HG02870 (cell line): Measurements from ENCODE around the gene SPDYE2.
"Not testable (repeated sequence)": the region's sequence is repeated elsewhere in the genome, so short reads cannot be mapped to it uniquely, and the experiment has no call there.

Experiments
- ATAC-seq: cut with Tn5 transposase; IDR thresholded peaks from one replicate; pipeline ENCODE4 v1.9.1; 2021; ENCODE audit warnings: mild to moderate bottlenecking, moderate library complexity; ENCODE audit not compliant: unreplicated experiment

Gene SPDYE2, protein sequence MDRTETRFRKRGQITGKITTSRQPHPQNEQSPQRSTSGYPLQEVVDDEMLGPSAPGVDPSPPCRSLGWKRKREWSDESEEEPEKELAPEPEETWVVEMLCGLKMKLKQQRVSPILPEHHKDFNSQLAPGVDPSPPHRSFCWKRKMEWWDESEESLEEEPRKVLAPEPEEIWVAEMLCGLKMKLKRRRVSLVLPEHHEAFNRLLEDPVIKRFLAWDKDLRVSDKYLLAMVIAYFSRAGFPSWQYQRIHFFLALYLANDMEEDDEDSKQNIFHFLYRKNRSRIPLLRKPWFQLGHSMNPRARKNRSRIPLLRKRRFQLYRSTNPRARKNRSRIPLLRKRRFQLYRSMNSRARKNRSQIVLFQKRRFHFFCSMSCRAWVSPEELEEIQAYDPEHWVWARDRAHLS

DNA sequence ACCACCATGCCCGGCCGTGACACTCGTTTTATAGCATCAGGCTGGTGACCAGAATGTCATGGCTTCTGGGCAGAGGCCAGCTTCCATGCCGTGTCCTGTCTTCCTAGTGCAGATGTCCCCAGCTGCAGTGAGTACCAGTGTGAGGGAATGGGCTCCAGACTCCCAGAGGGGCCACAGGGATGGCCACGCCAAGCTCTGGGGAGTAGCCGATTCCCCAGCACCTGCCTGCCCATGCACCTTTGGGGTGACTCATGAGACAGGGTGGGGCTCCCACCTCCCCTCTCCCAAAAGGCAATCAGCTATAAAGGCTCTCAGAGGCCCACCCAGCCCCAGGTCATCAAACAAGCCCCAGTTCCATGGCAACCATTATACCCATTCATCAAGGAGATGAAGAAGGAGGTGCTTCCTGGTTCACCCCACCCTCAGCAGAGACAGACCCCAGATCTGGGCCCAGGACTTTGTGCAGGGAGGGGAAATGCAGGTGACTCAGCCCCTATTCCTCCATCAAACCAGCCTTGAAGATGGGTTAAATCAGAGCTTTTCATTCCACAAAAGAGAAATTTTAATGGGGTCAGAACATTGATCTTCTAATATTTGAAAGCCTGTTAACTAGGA, at the start of gene SPDYE2:
Gene SPDYE2 (plus strand): TSS at position 419 of the 615 bp plus-strand sequence. CDS start 2,030 bp downstream, outside the sequence.
- not testable (repeated sequence) for ATAC-seq

DNA sequence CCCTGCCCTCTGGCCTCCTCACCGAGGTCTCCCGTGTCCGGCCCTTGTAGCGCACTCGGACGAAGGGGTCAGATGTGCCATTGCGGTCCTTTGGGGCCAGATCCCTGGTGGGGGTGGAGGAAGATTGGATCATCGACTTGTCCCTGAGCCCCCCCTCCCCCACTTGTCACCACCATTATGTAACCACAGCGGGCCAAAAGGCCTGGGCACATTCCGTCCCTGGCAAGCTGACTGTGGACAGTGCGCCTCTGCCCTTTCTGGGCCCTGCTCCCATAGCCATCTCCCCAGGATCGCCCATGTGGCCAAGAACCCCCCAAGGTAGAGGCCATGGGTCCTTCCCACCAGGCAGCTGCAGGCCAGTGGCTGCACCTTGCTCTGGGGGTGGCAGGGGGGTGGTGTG, 47.9 kb upstream of the SPDYE2 start:
- not testable (repeated sequence) for ATAC-seq

DNA sequence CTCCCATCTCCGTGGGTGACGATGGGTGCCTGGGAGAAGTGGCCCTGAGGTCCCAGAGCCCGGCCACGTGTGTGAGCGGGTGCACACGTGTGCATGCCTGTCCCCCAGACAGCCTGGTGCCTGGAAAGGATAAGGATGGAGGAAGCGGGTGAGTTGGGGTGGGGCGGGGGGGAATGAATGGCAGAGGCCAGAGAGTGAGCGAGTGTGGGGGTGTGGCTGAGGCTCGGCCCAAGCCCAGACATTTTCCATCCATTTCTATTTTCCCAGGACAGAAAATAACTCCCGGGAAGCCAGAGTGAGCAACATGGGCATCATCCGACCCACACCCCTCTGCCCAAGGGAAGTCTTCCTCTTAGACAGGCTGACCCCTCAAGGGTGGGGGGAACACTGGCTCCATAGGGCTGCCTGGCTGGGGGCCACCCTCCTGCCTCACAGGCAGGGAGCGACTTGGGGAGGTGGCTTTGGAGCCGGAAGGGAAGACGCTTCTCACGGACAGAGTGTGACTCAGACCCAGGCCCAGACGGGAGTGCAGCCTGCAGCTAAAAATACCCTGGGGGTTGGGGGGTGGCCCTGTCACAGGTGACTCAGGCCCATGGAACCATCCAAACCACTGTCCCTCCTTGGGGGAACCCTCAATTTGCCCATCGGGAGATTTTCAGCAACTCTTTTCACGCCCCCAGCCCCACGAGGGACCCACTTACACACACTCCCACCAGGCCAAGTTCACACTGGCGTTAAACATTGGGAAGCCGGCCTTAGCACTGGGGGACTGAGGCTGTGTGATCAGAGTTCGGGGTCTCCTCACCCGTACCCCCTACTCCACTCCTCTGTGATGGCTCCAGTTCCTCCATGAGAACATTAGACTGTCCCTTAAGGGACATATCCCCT, 45.5 kb upstream of the SPDYE2 start:
- not testable (repeated sequence) for ATAC-seq

DNA sequence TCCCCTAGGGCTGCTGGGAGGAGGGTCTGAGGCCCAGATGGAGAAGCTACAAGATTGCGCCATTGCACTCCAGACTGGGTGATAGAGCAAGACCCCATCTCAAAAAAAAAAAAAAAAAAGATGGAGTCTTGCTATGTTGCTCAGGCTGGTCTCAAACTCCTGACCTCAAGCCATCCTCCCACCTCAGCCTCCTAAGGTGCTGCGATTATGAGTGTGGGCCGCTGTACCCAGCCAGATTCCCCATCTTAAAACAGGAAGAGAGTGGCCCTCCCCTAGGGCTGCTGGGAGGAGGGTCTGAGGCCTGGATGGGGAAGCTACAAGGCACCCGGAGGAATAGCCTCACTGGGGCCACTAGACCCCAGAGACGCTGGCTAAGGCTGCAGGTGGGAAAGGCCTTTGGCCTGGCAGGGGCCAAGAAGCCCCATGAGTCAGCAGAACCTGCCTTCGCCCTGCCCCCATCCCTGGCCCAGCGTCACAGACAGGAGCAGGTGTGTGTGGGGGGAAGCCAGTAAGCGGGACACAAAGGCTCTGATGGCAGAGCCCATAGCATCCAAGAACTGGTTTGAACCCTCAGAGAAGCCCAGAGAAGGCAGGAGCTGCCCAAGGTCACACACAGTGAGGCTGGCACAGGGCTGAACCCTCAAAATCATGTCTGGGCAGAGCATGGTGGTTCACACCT, 43.5 kb upstream of the SPDYE2 start:
- ATAC-seq = not testable (repeated sequence)

DNA sequence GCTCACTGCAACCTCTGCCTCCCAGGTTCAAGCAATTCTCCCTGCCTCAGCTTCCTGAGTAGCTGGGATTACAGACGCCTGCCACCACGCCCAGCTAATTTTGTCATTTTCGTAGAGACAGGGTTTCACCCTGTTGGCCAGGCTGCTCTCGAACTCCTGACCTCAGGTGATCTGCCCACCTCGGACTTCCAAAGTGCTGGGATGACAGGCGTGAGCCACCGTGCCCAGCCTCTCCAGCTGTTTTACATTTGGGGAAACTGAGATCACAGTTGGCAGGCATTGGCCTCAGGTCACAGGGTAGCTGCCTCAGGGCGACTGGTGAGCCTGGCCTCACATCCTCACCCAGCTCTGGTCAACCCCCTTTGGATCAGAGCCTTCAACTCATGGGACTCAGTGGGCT, 40.5 kb upstream of the SPDYE2 start:
- not testable (repeated sequence) for ATAC-seq

DNA sequence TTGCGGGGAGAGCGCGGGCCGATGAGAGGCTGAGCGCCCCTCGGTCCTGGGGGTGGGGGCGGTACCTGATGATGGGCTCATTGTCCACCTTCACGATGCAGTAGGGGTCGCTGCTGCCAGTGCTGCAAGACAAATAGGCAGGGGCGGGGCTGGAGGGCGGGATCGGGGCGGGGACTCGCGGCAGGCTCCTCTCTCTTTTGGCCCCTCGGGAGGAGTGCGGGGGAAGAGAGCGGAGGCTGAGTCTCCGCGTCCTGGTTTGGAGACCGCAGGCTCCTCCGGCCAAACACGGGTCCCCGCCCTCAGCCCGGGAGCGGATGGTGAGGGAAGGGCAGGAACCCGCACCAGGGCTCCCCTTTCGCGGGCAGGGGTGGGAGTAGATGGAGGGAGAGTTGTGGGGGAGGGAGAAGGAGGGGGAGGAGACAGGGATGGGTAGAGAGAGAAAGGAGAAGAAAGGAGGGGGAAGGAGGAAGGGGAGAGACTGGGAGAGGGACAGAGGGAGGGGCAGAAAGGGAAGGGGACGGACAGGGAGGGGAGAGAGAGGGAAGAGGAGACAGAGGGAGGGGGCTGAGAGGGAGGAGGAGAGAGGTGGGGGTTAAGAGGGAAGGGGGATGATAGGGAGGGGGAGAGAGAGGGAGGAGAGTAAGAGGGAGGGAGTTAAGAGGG, 39.0 kb upstream of the SPDYE2 start:
- ATAC-seq = peak; percentile 33

DNA sequence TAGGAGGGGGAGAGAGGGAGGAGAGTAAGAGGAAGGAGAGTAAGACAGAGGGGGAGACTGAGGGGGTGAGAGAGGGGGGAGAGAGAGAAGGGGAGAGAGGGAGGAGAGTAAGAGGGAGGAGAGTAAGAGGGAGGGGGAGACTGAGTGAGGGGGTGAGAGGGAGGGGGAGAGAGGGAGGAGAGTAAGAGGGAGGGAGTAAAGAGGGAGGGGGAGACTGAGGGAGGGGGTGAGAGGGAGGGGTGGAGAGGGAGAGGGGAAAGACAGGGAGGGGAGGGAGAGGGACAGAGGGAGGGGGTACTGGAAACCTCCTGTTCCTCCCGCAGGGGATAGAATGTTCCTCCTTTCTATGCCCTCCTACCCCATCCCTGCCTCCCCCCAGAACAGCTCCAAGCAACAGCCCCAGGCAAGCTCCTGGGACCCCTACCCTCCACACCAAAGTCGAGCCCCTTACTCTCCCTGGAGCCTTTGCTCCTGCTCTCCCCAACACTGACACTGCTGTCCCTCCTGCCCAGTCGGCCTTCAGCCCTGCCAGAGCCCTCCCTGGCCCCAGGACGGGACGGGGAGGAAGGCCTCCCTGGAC, 38.3 kb upstream of the SPDYE2 start:
- not testable (repeated sequence) for ATAC-seq

DNA sequence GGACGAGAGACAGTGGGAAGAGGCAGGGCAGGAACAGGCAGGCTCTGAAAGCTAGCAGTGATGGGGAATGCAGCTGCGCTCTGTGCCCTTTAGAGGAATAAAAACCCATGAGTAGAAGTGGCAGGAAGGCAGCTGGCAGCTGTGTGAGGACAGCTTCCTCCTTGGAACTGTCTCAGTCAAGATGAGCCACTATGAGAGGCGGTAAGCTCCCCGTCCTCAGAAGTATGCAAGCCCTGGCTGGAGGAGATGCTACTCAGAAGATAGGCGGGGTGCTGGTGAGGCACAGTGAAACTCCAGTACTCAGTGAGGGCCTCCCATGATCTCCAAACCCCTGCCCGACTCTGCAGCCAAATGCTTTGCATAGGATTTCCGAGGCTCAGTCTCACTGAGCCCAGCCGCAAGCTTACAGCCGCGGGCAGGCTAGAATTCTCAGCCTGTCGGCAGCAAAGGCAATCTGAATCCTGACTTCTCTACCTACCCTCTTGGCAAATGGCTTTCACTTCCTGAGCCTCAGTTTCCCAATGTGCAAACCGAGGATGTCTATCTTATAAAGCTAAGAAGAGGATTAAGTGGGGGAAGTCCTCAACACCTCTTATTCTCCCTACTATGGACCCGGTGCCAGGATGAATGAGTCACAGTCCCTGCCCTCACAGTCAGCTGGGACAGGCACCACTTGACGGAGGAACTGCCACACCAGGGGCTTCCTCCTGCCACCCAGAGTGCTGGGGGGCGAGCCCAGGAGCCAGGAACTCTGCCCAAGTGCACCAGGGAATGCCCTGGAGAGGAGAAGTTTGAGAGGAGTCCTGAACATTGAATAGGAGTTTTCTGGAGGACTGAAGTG, 35.9 kb upstream of the SPDYE2 start:
- peak; percentile 64 for ATAC-seq

DNA sequence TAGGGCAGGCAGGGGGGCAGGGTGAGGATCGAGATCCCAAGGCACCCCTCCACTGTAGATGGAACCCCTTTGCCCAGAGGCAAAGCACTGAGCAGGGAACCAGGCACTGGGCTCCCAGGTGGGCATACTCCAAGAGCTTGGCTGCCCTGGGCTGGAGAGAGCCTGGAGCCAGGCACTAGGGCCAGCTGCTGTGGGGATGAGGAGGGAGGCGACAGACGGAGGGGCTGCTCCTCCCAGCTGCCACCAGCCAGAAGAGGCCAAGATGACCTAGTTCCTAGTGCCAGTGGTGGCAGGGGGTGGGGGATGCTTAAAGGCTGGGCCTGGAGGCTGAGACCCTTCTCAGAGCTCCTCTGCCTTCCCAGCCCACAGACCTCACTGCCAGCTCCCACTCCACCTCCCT, 35.1 kb upstream of the SPDYE2 start:
- ATAC-seq = not testable (repeated sequence)

DNA sequence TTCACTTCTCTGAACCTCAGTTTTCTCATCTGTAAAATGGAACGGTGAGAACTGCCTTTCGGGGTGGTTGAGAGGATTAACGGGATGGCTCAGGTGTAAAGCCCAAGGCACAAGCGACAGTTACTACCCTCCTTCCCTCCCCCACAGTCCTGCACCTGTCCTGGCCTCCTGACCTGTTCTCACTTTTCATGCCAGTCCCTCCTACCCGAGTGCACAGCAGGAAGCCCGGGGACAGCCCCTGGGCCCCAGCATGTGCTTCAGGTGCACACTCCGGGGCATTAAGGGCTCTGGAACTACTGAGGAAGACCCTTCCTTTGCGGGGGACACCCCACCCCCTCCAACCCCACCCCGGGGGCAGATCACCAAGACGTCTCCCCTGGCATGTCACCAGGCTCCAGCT, 34.1 kb upstream of the SPDYE2 start:
- ATAC-seq = not testable (repeated sequence)

DNA sequence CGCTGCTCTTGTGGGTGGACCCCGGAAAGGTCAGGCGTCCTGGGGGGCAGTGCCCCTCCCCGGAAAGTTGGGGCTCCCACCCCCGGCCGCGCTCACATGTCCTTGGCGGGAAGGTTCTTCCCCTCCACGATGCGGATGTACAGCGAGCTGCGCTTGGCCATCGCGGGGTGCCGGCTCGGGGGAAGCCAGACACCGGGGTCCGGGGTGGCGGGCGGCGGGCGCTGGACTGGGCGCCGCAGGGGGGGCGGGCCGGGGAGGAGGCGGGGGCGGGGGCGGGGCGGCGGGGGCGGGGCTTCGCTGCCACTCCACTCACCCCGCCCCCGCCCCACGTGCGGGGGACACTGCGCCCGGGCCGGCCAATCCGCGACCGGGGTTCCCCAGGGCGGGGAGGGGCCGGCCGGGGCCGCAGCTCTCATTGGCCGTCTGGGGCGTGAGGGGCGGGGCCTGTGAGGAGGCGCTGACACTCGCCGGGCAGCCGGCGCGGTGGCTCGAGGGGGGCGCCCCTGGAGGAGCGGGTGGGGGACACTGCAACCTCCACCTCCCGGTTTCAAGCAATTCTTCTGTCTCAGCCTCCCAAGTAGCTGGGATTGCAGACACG, 33.4 kb upstream of the SPDYE2 start, which contains the start of gene RASA4B:
Gene RASA4B (minus strand): TSS at position 228 of the 598 bp plus-strand sequence. CDS start 67 bp downstream, at position 161.
- ATAC-seq = peak; percentile 42

DNA sequence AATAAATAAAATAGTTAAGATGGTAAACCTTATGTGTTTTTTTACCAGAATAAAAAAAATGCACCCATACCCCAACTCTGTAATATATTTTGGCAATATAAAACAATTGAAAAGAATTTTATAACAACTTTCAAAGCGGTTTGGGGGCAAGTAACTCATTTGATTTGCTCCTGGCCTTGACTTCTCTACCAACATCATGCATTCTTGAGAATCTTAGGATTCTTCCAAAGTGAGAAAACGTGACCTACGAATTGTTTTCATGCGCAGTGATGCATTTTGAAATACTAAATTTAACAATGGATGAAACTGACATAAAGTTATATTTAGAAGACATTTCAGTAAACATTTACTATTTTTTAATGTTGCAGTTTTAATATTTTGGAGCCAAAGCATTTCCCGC, 30.2 kb upstream of the SPDYE2 start:
- ATAC-seq = not testable (repeated sequence)

DNA sequence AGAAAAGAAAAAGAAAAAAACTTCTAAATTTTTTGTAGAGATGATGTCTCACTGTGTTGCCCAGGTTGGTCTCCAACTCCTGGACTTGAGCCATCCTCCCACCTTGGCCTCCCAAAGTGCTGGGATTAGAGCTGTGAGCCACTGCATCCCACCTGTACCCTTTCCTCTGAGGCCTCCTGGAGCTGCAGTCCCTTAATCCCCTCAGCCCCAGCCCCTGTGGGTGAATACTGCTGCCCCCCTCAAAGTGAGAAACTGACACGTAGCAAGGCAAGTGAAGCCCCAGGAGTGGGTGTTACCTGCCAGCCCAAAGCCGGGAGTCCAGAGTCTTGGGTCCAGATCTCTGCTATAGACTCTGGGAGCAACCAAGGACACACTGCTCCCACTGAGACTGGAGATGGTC, 26.2 kb upstream of the SPDYE2 start:
- ATAC-seq = not testable (repeated sequence)

DNA sequence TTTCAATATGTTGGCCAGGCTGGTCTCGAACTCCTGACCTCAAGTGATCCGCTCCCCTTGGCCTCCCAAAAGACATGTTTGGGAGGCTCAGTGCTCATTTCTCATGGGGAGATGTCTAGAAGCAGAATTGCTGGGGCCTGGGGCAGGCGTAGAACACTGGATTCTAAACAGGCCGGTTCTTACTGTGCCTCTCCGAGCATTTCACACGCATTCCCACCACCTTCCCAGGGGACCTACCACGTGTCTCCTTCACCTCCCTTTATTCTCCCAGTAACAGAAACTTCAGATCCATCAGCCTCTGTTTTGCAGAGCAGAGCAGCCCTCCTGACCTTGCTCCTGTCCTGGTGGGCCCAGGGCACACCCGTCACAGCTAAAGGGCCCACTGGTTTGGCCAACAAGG, 23.8 kb upstream of the SPDYE2 start:
- ATAC-seq = not testable (repeated sequence)

DNA sequence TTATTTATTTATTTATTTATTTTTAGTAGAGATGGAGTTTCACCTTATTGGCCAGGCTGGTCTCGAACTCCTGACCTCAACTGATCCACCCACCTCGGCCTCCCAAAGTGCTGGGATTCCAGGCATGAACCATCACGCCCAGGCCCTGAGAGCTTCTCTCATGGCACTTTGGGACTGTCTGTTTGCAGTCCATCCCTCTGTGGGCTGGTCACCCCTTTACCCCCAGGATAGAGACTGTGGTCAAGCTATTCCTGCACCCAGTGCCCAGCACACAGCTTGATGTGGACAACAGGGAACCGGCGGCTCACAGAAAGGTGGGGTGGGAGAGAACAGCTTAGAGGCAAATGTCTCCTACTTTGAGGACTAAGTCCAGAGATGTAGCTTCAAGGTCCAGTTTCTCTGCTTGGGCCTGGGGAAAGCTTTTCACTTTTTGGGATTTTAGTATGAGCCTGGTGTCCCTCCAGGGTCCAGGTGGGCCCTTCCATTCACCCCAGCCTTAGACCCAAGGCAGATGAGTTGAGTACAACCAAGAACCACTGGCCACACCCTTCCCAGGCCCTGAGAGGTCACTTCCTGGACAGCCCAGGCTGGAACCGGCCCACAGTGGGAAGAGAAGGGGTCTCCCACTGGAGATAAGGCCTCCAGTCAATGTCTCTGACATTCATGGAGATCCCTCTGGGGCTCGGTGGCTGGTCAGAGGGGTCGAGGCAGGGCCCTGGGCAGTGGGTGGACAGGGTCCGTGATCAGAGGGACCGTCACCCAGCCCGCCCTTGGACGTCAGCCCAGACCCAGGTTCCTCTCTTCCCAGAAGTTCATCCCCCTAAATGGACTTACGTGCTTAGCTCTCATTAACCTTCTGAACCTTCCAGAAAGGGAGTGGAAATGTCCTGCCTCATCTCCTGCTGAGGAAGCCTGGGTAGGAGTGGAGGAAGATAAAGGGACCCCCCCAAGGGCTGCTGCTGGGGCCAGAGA, 22.9 kb upstream of the SPDYE2 start:
- not testable (repeated sequence) for ATAC-seq

DNA sequence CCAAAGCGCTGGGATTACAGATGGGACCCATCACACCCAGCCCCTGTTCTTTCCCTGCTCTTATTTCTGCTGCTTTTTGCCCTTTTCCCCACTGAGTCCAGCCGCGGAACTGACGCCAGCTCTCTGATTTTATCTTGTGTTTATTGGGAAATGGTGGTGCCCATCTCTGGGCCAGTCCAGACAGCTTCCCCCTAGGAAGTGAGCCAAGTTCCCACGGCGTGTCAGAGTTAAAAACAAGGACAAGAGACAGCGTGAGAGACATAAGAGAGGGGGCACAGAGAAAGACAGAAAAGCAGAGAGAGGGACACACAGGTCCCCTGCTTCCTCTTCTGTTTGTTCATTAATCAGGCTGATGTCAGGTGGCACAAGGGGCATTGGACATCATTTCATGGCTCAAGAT, 19.4 kb upstream of the SPDYE2 start:
- ATAC-seq = not testable (repeated sequence)

DNA sequence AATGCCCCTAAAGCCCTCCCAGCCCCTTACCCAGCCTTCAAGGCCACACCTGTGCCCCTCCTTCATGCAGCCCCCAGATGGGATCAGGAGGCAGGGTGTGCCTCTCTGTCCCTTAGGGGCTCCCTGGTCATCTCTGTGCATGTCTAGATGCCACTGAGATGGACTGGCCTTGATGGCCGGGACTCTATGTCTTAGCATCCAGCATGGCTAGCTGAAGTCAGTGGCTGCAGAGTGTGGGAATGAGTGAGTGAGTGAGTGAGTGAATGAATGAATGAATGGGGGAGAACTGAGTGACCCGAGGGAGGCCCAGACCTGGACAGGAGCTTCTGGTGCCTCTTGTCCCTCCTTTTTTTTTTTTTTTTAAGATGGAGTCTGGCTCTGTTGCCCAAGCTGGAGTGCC, 18.9 kb upstream of the SPDYE2 start:
- ATAC-seq = not testable (repeated sequence)
